GM23248 (cell line): ENCODE data around the gene CLPTM1L. TPM values are rescaled to one million over a fixed set of nuclear protein-coding genes. Genes with fewer than 3 reads are reported as not detected.

ENCODE experiments used
- DNase-seq: peaks from one replicate; pipeline ENCODE4 v3.0.0-alpha.2; 2015
- H2AFZ ChIP-seq: fragments of 200-600 bp; sonication (generic); 2 replicates; pipeline ENCODE4 v1.6.1; 2016; ENCODE audit warnings: antibody characterized with exemption
- H3F3A ChIP-seq: fragments of 200-600 bp; sonication (generic); 2 replicates; pipeline ENCODE4 v1.6.1; 2016; ENCODE audit warnings: mild to moderate bottlenecking, antibody characterized with exemption, mixed run types; ENCODE audit not compliant: insufficient read depth
- H3K27ac ChIP-seq: fragments of 200-600 bp; sonication (generic); 2 replicates; pipeline ENCODE4 v1.5.1; 2016; ENCODE audit warnings: mild to moderate bottlenecking
- H3K27me3 ChIP-seq: fragments of 200-600 bp; sonication (generic); replicated peaks from 2 replicates; pipeline ENCODE4 v1.6.1; 2016; ENCODE audit warnings: mild to moderate bottlenecking; ENCODE audit not compliant: insufficient read depth
- H3K36me3 ChIP-seq: fragments of 200-600 bp; sonication (generic); 2 replicates; pipeline ENCODE4 v1.6.1; 2016; ENCODE audit warnings: low read depth, mild to moderate bottlenecking
- H3K4me1 ChIP-seq: fragments of 200-600 bp; sonication (generic); 2 replicates; pipeline ENCODE4 v1.6.1; 2016; ENCODE audit warnings: mild to moderate bottlenecking; ENCODE audit not compliant: insufficient read depth
- H3K4me2 ChIP-seq: fragments of 200-600 bp; sonication (generic); one replicate; pipeline ENCODE4 v1.6.1; 2016; ENCODE audit warnings: mild to moderate bottlenecking; ENCODE audit not compliant: unreplicated experiment
- H3K4me3 ChIP-seq: fragments of 200-600 bp; sonication (generic); 2 replicates; pipeline ENCODE4 v1.5.1; 2016; ENCODE audit warnings: mild to moderate bottlenecking
- H3K79me2 ChIP-seq: fragments of 200-600 bp; sonication (generic); 2 replicates; pipeline ENCODE4 v1.6.1; 2016; ENCODE audit warnings: mild to moderate bottlenecking; ENCODE audit not compliant: insufficient read depth
- H3K9ac ChIP-seq: fragments of 200-600 bp; sonication (generic); 2 replicates; pipeline ENCODE4 v1.6.1; 2016; ENCODE audit warnings: mild to moderate bottlenecking
- H3K9me2 ChIP-seq: fragments of 200-600 bp; sonication (generic); 2 replicates; pipeline ENCODE4 v1.6.1; 2016; ENCODE audit warnings: mixed run types, mild to moderate bottlenecking, moderate library complexity; ENCODE audit not compliant: insufficient read depth
- H3K9me3 ChIP-seq: fragments of 200-600 bp; sonication (generic); one replicate; pipeline ENCODE4 v1.6.1; 2017; ENCODE audit warnings: low read depth
- H4K20me1 ChIP-seq: fragments of 200-600 bp; sonication (generic); 2 replicates; pipeline ENCODE4 v1.6.0; 2016; ENCODE audit not compliant: insufficient read depth
- EZH2 ChIP-seq: fragments of 200-600 bp; sonication (generic); IDR thresholded peaks from 2 replicates; pipeline ENCODE4 v1.6.1; 2018; ENCODE audit warnings: antibody characterized with exemption, mild to moderate bottlenecking; ENCODE audit not compliant: insufficient read depth, poor library complexity, severe bottlenecking
- EZH2phosphoT487 ChIP-seq: fragments of 200-600 bp; sonication (generic); IDR thresholded peaks from 2 replicates; pipeline ENCODE4 v1.6.1; 2018; ENCODE audit warnings: antibody characterized with exemption, moderate library complexity, mild to moderate bottlenecking, low read depth; ENCODE audit not compliant: insufficient read depth
- WGBS, 2 experiments: methylation state at CpG; one replicate each; pipeline ENCODE4 v1.1.6; 2015 to 2017; ENCODE audit warnings: low lambda C conversion rate in 2 of 2, low coverage in 1 of 2; ENCODE audit errors: missing lambda C conversion rate in 2 of 2; 5-methylcytosine and 5-hydroxymethylcytosine counted together
- in situ Hi-C: fragments of 300-500 bp; cut with MboI; formaldehyde crosslinking; loops from 2 replicates; pipeline ENCODE4 v1.15.0; 2020
- polyA plus RNA-seq: library from polyadenylated mRNA; unstranded; fragments of >200 nt; fragmentation: Nextera tagmentation; extraction: Ambion mirVana; gene quantifications from 2 replicates; pipeline ENCODE4 v1.2.1, GENCODE V29; 2016
- total RNA-seq: library from RNA; depleted of rRNA; stranded (reverse); fragments of >200 nt; shearing (Covaris generic); gene quantifications from 2 replicates; pipeline ENCODE4 v1.2.3, GENCODE V29; 2014; rRNA removed

The CLPTM1L gene, protein sequence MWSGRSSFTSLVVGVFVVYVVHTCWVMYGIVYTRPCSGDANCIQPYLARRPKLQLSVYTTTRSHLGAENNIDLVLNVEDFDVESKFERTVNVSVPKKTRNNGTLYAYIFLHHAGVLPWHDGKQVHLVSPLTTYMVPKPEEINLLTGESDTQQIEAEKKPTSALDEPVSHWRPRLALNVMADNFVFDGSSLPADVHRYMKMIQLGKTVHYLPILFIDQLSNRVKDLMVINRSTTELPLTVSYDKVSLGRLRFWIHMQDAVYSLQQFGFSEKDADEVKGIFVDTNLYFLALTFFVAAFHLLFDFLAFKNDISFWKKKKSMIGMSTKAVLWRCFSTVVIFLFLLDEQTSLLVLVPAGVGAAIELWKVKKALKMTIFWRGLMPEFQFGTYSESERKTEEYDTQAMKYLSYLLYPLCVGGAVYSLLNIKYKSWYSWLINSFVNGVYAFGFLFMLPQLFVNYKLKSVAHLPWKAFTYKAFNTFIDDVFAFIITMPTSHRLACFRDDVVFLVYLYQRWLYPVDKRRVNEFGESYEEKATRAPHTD
- 132 and 135 TPM in 2 replicates for total RNA-seq
- 25.6 and 28.3 TPM in 2 replicates for polyA plus RNA-seq

GRCh38 chr5:1344975-1345838 lies at the start of gene CLPTM1L:
Gene CLPTM1L (minus strand): TSS chr5:1345099. CDS start chr5:1344841, 258 bp downstream.
- no peaks in the 10 kb centered on the region for H3K9me2 ChIP-seq
- H4K20me1 ChIP-seq: no peaks in the 10 kb centered on the region
- H3F3A ChIP-seq: no peaks in the 10 kb centered on the region
- in situ Hi-C loops: no loop called here
- H3K4me2 ChIP-seq: peak within 1 kb of the TSS; percentile 96
- peak; percentile 96 for DNase-seq
- peaks cover 14% of the 10 kb centered on the region for H3K4me1 ChIP-seq
- WGBS, 2 experiments: 0 to 1% methylated on average over 54 to 77 of the region's 87 CpGs
- H3K79me2 ChIP-seq: peaks cover 37% of the 10 kb centered on the region
- 0 out of 2 replicates have a peak, but pooled peaks cover 8% of the 10 kb centered on the region for H3K36me3 ChIP-seq
- peak within 1 kb of the TSS; percentile 39; the same call in 1 of the 2 replicates for H3K27ac ChIP-seq
- H3K4me3 ChIP-seq: peak within 1 kb of the TSS; percentile 94
- no peak for TF ChIP-seq EZH2
- no peak for TF ChIP-seq EZH2phosphoT487
- H2AFZ ChIP-seq: peak within 1 kb of the TSS; percentile 85
- no peaks in the 10 kb centered on the region for H3K9me3 ChIP-seq
- no peaks in the 10 kb centered on the region for H3K27me3 ChIP-seq
- peak within 1 kb of the TSS; percentile 97 for H3K9ac ChIP-seq

DNA sequence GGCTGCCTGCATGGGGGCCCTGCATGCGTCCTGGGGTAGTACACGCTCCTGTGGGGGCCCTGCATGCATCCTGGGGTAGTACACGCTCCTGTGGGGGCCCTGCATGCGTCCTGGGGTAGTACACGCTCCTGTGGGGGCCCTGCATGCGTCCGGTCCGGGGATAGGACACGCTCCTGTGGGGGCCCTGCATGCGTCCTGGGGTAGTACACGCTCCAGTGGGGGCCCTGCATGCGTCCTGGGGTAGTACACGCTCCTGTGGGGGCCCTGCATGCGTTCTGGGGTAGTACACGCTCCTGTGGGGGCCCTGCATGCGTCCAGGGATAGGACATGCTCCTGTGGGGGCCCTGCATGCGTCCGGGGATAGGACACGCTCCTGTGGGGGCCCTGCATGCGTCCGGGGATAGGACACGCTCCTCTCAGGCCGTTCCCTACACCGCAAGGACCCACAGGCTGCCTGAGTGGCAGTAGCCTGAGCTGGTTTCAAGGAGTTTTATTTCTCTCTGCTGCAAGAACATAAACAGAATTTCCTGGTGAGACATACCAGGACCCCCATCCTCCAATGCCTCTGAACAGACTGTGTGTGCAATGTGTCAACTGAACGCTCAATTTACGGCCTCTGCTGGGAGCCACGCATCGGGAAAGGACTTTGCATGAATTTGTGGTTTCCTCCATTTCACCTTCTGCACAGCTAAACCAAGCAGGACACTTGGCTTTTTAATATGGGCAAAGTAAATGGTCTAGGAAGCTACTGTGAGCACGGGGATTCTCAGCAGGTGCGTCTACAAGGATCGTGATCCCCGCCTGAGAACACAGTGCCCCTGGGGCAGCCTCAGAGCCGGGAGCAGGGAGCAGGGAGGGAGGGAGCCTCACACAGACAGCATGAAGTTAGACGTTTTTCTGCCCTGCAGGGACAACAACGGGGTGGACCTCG lies 48.9 kb upstream of the CLPTM1L start:
- no peak overlapping the region for H3K9ac ChIP-seq
- H3K4me1 ChIP-seq: no peaks in the 10 kb centered on the region
- H4K20me1 ChIP-seq: no peaks in the 10 kb centered on the region
- no peak overlapping the region for H3K4me3 ChIP-seq
- H3K9me2 ChIP-seq: no peaks in the 10 kb centered on the region
- H3K9me3 ChIP-seq: no peaks in the 10 kb centered on the region
- no peak overlapping the region for H3K4me2 ChIP-seq
- no peak for DNase-seq
- peaks cover 32% of the 10 kb centered on the region for H3K27me3 ChIP-seq
- H3K79me2 ChIP-seq: no peaks in the 10 kb centered on the region
- no peaks in the 10 kb centered on the region for H3K36me3 ChIP-seq
- no peak overlapping the region for H3K27ac ChIP-seq
- H3F3A ChIP-seq: no peaks in the 10 kb centered on the region
- no peak for TF ChIP-seq EZH2phosphoT487
- no peak for TF ChIP-seq EZH2
- 20 to 25% methylated on average over 21 to 36 of the region's 36 CpGs for WGBS, 2 experiments
- no peak overlapping the region for H2AFZ ChIP-seq
- in situ Hi-C loops: no loop called here

DNA sequence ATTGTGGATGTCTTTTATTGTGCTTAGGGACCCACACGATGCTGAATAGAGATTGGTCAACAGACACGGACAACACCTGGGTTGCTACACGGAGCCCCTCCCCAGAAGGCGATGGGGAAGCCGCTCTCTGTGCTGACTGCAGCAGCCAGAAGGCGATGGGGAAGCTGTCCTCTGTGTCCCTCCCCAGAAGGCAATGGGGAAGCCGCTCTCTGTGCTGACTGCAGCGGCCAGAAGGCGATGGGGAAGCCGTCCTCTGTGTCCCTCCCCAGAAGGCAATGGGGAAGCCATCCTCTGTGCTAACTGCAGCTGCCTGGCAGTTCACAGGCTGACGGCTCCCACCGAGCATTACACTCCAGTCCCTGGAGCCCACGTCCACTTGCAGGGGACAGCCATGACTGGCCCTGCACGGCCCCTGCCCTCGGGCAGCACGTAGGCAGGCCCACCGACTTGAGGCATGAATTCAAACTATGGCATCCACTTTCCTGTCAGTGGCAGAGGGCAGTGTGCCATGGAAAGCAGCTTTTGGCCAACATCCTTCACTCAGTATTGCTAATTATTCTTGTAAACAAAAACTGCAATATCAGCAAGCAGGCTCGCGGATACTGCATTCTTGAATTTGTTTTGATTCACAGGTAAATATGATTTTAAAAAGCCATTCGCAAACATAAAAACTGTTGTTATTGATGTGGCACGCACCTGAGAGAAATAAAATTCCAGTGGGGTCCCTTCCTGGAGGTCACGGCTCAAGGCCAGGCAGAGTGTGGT lies 48.1 kb upstream of the CLPTM1L start:
- Histone ChIP-seq H4K20me1 (no peaks in the 10 kb centered on the region), H3K27ac (no peak overlapping the region), H2AFZ (no peak overlapping the region), H3K4me1 (no peaks in the 10 kb centered on the region), H3F3A (no peaks in the 10 kb centered on the region), H3K9me3 (no peaks in the 10 kb centered on the region), H3K36me3 (no peaks in the 10 kb centered on the region), H3K27me3 (peaks cover 26% of the 10 kb centered on the region), H3K9ac (no peak overlapping the region), H3K4me3 (no peak overlapping the region), H3K4me2 (no peak overlapping the region), H3K79me2 (no peaks in the 10 kb centered on the region), H3K9me2 (no peaks in the 10 kb centered on the region)
- in situ Hi-C loops: no loop called here
- no peak for DNase-seq
- 41 to 44% methylated on average over 21 to 22 of the region's 22 CpGs for WGBS, 2 experiments
- TF ChIP-seq EZH2: no peak
- no peak for TF ChIP-seq EZH2phosphoT487
